ENCODE measurements around the gene DOP1A. TPM values are rescaled to one million over a fixed set of nuclear protein-coding genes. Genes with fewer than 3 reads are reported as not detected.

The DOP1A gene
- total and polyA plus RNA-seq, 2 donors (not counting 1 experiment from before 2014, with no cell fraction given), result 9.4 to 28.3 TPM

Other genes with a start within 250 kb of the DOP1A start
- 11.5 and 14.7 TPM in 2 replicates for gene UBE3D, start 1.8 kb upstream of the DOP1A start, total RNA-seq
- gene UBE3D, start 1.8 kb upstream of the DOP1A start, polyA plus RNA-seq, result 3.3 and 3.4 TPM in 2 replicates
- 24.5 and 35.3 TPM in 2 replicates for gene PGM3, start 125.6 kb downstream of the DOP1A start, total RNA-seq
- gene PGM3, start 125.6 kb downstream of the DOP1A start, polyA plus RNA-seq, result 6.9 and 9.6 TPM in 2 replicates
- 2.7 and 2.9 TPM in 2 replicates for gene RWDD2A, start 125.7 kb downstream of the DOP1A start, total RNA-seq
- gene RWDD2A, start 125.7 kb downstream of the DOP1A start, polyA plus RNA-seq, result 1.2 and 1.5 TPM in 2 replicates

Measured in B cell (primary cell).